ENCODE measurements around the gene TRPM2.

TRPM2 gene

DNA sequence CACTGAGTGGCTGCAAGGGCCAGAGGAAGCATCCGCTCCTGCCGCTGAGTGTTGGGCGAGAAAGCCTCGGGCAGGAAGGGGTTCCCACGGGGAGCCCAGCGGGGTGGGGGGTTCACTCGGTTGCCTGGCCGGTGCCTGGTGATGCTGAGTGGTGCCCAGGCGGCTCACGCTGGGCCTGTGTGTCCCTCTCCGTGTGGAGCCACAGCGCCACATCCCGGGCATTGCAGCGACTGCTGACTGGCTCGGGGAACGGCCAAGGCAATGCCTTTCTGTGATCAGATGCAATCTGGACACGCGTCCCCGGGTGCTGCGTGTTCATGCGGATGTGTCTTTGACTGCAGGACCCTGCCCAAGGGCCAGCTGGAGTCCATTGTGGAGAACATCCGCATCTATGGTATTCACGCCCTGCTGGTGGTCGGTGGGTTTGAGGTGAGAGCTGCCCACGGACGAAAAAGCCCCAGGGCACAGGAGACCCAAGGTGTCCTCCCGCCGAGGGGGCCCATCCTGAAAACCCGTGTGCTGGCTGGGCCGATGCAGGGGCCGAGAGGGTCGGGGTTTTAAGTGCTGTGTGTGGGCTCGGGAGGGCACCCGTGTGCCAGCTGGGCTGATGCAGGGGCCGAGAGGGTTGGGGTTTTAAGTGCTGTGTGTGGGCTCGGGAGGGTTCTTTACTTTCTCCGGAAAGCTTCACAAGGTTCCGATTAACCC lies 30.6 kb upstream of the TRPM2 start:
- no peak for DNase-seq (ENCODE audit: low read depth in 2 of 2)

DNA sequence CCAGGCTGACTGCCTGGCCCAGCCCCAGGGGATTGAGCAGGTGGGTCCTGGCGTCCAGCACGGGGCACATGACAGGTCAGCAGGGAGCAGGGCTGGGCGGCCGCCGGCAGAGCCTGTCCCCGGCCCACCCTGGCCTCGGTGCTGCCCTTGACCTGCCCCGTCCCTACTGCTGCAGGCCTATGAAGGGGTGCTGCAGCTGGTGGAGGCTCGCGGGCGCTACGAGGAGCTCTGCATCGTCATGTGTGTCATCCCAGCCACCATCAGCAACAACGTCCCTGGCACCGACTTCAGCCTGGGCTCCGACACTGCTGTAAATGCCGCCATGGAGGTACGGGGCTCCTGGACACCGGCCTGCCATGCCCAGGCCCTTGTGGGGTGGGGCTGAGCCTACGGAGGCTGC lies 29.8 kb upstream of the TRPM2 start:
- no peak for DNase-seq (ENCODE audit: low read depth in 2 of 2)

GRCh38 chr21:44324106-44324853 lies 29.1 kb upstream of the TRPM2 start:
- no peak for DNase-seq (ENCODE audit: low read depth in 2 of 2)

DNA sequence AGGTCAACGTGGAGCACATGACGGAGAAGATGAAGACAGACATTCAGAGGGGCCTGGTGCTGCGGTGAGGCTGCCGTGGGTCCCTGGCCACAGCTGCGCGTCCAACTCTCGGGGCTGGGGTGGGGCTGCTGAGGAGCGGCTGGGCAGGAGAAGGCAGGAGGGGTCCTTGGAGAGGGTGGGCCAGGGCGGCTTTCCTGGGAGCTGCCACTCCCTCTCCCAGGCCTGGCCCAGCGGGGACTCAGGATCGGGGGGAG lies 28.6 kb upstream of the TRPM2 start:
- DNase-seq (ENCODE audit: low read depth in 2 of 2), result no peak

- DNase-seq (ENCODE audit: low read depth in 2 of 2), result no peak
Observed at GRCh38 chr21:44325386-44326271, 27.8 kb upstream of the TRPM2 start.

DNA sequence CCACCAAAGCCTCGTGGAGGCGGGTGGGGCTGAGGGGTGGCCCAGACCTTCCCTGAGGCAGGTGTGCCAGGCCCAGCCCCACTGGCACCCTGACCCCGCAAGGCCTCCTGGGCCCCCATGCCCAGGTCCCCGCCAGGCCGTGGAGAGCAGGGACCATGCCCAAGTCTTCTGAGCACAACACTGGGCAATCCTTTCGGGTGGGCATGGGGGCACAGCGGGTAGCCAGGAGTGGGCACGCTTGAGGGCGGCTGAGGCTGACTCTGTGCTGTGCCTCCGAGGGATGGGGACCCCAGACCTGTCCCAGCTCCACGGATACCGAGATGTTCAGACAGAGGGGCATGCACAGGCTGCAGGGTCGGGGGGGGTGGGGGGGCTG lies 27.2 kb upstream of the TRPM2 start:
- DNase-seq (ENCODE audit: low read depth in 2 of 2), result no peak

- no peak for DNase-seq (ENCODE audit: low read depth in 2 of 2)
Observed at GRCh38 chr21:44326716-44327602, 26.5 kb upstream of the TRPM2 start.

DNA sequence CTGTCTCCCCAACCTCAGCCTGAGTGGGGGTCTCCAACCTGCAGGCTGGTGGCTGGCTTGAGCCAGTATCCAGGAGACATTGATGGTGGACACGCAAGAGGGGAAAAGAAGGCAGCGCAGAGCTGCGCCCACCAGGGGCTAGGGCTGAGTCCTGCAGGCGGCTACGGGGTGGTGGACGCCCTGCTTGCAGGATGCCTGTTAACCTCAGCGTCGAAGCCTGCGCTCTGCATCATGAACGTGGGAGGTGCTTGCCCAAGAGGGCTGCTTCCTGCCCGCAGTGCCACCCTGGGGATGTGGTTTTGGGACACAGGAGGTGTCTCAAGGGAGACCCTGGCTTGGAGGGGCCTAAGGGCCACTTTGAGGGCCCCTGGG lies 25.8 kb upstream of the TRPM2 start:
- no peak for DNase-seq (ENCODE audit: low read depth in 2 of 2)

DNA sequence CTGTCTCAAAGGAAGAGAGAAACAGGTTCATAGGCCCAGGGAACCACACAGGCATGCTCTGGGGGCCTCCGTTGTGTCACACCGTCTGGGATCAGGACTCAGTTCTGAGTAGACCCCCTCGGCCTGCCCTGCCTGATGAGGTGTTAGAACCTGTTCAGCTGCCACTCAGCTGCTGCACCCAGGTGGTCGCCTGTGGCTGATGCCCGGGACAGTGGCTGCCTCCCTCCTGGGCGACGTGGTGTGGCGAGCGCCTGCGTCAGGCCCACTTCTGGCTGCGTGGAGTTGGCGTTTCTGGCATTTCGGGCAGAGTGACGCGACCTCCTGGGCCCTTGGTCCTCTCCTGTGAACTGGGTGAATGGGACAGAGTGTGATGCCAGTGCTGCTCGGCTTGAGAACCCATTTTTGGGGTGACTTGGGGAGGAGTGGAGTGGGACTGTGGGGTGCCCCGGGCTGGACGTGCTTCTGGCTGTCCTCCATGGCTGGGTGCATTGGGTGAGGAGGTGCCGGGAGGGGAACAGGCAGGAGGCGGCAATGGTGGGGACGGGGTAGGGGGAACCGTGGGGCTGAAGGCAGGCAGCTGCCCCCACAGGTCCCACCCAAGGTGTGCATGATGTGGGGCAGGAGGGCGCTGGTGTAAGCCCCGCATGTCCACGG lies 25.1 kb upstream of the TRPM2 start:
- no peak for DNase-seq (ENCODE audit: low read depth in 2 of 2)

DNA sequence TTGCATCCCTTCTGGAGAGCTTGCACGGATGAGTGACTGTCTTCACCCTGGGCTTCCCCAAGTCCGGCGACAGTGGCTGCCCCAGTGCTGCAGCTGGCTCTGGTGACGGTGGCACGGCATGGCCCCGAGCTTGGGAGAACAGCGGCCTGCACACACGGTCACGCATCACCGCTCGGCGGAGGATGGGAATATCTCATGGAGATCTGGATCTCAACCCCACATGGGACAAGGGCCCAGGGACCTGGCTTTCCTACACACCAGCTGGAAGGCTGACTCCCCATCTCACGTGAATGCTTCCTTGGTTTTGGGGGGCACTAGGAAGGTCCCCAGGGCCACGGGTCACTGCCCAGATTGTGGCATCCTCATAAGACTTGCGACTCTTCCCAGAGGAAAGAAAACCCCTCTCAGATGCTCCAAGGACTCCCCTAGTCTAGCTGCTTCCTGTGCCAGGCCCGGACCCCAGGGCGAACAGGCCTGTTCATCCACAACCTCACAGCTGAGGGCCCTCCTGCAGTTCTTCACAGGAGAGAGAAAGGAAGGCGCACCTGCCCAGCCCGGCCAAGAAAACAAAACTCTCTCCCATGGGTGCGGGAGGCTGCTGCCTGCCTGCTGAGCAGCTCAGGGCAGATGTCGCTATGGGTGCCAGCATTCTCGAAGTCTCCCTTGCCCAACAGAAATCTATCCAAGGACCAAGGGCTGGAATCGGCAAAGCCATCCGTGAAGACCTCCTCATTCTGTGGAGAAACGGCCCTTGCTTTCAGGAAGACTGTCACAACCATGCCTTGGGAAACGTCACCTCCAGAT lies 24.1 kb upstream of the TRPM2 start:
- no peak for DNase-seq (ENCODE audit: low read depth in 2 of 2)

- DNase-seq (ENCODE audit: low read depth in 2 of 2), result no peak
Observed at GRCh38 chr21:44329971-44330681, 23.3 kb upstream of the TRPM2 start.

- no peak for DNase-seq (ENCODE audit: low read depth in 2 of 2)
Observed at GRCh38 chr21:44330698-44331097, 22.7 kb upstream of the TRPM2 start.

- no peak for DNase-seq (ENCODE audit: low read depth in 2 of 2)
Observed at GRCh38 chr21:44331209-44331608, 22.2 kb upstream of the TRPM2 start.

DNA sequence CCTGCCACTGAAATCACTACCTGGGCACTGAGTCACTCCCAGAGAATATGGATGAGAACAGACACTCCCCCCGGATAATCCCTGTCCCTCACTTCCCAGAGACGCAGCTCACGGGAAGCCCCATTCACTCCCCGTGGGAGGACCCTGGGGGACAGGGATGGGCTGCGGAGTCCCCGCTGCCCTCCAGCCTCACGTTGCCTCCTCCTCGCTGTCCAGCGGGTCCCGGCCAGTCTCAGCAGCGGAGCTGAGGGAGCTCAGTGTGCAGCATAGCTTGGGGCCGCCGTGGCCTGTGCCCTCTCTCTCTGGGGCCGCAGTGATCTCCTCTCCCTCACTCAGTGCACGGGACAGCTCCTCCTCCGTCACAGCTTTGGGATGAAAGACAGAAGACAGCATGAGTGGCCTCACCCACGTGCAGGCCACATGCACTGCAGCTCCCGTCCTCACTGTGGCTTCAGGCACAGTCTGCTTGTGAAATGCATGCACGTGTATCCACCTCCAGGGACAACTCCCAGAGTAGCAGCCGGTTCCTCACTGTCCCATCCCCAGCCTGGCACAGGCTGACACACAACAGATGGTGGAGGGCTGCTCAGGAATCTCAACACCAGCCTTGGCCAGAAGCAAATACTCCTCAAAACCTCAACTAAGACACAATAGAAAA lies 21.6 kb upstream of the TRPM2 start:
- no peak for DNase-seq (ENCODE audit: low read depth in 2 of 2)

GRCh38 chr21:44332383-44332782 lies 21.0 kb upstream of the TRPM2 start:
- no peak for DNase-seq (ENCODE audit: low read depth in 2 of 2)

GRCh38 chr21:44332965-44333364 lies 20.5 kb upstream of the TRPM2 start:
- DNase-seq (ENCODE audit: low read depth in 2 of 2), result no peak

DNA sequence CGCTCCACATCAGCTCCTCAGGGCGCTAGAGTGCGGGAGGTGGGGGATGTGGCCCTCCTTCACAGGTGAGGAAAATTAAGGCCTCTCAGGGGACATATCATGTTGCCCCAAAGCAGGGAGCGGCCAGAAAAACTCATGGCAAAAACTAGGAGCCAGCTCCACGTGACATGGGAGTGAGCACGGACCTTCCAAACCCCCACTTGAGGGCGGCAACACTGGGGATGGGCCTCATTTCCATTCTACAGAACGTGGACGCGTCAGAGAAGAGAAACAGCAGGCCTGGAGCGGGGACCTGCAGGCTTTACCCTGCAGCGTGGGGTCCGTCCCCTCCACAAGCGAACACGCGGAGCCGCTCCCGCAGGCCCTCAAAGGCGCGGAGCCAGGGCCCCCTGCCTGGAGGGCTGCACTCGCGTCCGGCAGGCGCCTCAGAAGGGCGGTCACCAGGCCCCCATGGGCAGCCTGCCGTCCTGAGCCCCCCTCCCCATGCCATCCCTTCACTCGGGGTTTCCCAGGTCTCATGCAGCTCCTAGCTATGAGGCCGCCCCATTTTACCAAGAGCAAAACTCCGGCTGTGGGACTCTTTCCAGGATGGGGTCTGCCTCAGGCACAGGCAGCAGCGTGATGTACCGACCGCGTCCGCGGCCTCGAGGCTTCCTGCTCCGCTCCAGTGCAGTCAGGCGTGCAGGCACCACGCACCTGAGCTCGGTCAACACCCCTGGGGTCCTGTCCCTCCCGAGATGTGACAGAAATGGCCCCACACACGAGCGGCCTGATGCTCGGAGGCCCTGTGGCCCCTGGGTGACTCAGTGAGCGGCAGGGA lies 19.7 kb upstream of the TRPM2 start:
- DNase-seq (ENCODE audit: low read depth in 2 of 2), result no peak

DNA sequence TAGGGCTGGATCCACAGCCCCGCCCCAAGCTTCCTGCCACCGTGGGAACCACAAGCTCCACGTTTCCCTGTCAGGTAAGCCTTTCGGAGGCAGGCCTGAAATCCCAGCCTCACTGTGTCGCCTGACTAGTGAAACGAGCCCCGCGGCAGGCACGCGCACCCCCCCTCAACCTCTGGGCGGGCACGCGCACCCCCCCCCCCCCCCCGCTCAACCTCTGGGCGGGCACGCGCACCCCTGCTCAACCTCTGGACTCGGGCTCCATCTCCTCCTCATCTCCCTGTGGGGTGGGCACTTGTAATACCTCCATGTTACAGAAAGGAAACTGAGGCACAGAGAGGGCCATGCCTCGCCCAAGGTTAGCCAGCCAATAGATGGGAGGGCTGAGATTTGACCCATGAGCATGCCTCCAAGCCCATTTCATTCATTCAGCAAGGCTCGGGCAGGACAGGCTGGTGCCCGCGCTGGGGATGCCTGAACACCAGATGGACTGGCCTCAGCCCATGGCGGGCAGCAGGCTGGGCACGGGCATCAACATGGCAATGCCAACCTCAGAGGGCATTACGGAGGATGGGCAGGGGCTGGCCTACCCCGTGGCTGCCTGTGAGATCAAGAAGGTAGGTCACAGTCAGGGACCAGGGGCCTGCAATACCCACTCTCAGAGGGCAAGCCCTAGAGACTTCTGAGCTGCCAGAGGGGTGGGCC lies 18.9 kb upstream of the TRPM2 start:
- DNase-seq (ENCODE audit: low read depth in 2 of 2), result no peak

Data from stimulated activated CD4-positive, alpha-beta T cell treated with anti-CD3 and anti-CD28 coated beads, Interleukin-15, amount 100 ng/mL, for 48 hours (primary cell).